GDM1 (cell line): ENCODE measurements around the gene YTHDF1.

Source experiments
- DNase-seq: peaks from one replicate; lab custom pipeline; 2025; lab: John Stamatoyannopoulos, UW

YTHDF1 gene

DNA sequence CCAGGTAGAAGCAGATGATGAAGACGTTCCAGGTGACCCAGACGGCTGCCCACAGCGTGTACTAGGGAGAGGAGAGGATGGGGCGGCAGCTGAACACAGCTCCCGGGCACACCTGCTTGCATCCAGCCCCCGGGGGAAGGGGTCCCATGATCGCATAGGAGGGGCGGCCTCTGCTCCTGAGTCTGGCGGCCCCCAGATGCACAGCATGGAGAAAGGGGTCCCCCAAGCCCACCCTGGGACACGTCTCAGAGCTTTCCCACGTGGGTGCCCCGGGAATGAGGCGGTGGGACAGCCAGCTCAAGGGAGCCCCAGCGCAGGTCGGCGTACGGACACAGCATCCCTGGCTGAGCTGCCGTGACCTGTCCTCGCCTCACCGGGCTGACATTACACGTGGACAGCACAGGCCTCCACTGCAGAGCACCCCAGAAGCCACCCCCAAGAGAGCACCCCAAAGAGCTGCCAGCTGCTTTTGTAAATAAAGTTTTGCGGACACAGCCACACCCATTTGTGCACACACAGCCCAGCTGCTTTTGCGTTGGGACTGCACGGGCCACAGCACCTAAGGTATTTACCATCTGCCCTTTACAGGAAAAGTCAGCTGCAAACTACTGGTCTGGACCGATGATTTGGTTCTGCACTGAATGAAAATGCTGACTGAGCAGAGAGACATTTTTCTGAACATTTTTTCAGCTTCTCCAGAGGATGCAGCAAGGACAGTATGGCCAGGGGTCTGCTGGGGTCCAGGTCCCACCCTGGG lies 33.1 kb upstream of the YTHDF1 start:
- no peak for DNase-seq

DNA sequence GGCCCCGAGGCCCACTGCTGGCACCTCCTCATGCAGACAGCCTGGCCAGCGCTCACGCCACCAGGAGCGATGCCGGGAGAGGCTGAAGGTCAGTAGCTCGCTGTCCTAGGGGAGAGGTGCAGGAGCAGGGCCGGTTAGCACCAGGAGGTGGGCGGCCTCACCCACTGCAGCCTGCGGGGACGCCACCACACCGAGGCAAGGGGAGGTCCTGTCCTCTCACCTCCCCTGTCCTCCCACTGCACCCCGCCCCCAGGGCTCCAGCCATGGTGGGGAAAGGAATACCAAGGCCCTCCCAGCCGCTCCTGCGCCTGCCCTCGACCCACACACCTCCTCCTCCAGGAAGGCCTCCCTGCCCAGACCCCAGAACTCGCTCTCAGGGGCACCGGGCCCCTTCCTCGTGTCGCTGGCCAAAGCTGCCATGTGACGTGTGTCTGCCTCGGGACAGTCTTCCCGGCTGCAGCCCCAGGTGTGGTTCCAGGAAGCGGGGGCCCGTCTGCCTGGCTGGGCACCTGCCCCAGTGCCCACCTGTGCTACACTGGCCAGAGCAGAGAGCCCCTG lies 31.8 kb upstream of the YTHDF1 start:
- DNase-seq: no peak

DNA sequence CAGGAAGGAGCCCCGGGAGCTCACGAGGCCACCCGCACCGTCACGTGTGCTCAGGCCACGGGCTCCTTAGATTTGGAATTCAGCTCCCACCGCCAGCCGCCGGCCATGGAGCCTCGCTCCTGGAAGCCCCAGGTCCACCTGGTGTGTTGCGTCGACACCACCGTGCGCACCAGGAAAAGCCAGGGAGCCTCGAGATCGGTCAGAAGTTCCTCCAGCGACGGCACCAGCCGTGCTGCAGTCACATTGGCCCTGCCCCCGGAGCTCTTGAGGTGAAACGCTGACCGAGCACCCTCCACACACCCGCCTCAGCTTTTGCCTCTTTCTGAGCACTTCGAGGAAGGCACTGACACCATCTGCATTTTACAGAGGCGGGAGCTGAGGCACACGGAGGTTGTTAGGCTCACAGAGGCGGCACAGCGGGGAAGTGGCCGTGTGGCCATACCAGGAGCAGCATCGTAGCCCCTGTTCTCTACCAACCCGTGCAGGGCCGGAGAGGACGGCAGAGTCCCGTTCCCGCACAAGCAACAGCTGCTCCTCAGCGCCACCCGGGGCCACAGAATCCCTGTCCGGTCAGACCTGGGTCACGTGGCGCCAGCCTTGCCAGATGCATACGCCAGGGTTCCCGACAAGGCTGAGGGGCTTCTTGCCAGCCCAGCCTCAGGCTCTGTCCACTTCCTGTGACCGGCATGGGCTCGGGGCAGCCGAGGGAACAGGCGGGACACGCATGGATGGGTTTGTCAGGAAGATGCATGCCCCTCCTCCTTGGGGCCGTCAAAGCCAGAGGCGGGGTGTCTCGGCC lies 30.8 kb upstream of the YTHDF1 start:
- no peak for DNase-seq

DNA sequence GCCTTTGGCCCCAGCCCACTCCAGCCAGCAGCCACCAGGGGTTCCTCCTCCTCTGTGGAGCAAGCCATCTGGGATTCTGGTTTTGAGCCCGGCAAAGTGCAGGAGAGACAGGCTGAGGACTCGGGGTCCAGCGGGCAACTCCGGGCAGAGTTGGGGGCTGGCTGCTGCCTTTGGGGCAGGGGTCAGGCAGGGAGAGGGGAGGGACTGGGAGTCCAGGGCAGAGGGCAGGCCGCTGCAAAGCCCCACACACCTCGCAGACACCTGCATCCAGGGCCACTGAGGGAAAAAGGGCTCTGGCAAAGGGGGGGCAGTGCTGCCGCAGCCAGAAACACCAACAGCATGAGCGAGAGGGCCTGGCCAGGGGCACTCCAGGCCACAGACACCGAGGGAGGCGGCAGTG lies 28.5 kb upstream of the YTHDF1 start:
- no peak for DNase-seq

DNA sequence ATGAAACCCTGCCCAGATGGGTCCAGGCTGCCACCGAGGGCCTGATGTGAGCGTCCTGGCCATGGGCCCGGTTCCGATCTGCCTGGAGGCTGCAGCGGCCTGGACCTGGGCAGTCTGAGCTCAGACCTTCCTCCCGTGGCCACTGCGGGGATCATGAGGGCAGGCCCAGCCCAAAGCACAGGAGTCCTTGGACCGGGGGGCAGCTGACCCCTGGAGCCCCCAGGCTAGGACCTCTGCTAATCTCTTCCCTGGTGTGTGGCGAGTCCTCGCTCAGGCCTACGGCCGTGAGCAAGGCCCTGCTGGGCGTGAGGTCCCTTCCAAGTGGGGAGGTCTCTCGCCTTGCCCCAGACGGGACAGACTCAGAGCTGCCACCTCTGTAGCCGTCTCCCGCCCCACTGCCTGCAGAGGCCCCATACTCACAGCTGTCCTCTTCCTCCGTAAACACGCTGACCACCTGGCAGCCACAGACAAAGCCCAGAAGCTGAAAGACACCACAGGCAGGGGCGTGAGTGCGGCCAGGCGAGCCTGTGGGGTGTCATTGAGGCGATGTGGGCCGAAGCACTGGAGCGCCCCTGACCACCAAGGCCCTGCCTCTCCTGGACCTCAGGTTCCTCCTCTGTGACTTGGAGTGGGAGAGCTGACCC lies 27.8 kb upstream of the YTHDF1 start:
- DNase-seq: no peak

DNA sequence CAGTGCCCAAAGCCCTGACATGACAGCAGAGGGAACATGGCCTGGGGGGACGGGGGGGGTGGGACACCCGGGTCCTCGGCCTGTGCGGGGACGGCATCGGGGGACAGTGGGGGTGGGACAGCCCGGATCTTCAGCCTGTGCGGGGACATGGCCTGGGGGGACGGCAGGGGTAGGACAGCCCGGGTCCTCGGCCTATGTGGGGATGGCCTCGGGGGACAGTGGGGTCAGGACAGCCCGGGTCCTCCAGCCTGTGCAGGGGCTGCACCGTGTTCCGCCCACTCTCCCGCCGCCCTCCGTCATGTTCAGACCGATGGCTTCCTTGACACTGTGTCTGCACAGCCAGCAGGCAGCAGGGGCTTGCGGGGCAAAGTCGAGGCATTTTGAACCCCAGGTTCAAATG lies 26.8 kb upstream of the YTHDF1 start:
- DNase-seq: no peak

DNA sequence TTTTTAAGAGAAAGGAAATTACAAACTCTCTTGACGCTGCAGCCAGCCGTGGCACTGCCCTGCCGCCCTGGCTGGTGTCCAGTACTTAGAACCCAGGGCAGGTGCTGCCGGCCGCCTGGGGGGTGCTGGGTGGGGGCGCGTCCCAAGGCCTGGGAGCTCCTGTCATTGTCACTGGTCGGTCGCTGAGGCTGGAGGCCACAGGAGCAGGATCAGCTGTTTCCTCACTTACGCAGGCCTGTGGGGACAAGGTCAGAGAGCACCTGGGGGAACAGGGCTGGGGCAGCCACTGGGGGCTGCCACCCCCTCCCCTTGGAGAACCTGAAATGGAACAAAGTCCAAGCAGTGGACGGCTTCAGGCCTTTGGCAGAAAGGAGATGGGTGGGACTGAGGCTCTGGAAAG lies 25.3 kb upstream of the YTHDF1 start:
- no peak for DNase-seq

DNA sequence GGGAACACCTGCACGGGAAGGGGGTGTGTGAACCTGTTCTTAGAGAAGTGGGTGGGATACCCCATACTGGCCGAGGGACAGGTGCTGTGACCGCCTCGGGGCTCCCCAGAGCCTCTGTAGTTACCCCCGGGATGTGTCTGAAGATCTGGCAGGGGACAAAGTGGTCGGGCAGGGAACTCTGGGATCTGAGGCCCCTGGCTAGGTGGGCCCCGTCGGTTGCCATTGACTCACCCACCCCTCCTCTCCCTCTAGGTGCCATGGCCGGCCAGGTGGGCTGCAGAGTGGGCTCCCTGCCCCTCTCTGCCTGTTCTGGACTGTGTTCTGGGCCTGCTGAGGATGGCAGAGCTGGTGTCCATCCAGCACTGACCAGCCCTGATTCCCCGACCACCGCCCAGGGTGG lies 24.1 kb upstream of the YTHDF1 start:
- no peak for DNase-seq

DNA sequence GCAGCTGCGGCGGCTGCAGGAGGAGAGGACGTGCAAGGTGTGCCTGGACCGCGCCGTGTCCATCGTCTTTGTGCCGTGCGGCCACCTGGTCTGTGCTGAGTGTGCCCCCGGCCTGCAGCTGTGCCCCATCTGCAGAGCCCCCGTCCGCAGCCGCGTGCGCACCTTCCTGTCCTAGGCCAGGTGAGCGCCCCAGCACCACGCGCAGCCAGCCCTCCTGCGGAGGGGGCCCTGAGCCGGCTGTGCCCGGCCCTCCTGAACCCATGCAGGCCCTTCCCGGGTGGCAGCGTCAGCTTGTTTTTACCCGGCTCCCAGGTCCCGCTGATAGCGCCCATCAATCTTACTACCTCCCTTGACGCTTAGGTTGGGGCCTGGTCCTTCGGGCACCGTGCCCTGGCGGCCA lies 23.5 kb upstream of the YTHDF1 start:
- DNase-seq: no peak

DNA sequence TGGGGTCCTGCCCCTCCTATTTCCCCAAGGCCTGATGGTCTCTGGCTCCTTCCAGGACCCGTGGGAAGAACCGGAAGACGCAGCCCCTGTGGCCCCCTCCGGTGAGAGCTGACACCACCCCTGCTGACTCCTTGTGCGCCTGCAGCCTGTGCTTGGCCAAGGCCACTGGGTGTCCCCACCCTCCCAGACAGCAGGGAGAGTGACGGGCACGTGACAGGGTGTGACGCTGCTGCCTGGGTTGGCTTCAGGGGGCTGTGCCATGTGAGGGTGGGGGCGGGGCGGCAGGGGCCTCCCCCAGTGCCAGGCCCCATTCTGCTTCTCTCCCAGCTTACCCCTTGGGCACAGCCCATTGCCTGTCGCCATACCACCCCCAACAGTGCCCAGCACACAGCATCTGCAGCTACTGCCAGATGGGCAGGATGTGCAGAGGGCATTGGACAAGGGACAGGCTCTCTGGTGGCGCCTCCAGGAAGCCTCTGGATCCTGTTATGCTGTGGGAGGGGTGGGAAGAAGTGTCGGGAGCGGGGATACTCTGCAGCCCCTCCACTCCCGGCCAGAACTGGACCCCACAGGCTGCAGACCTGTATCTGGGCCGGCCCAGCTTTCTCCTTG lies 22.7 kb upstream of the YTHDF1 start:
- no peak for DNase-seq

DNA sequence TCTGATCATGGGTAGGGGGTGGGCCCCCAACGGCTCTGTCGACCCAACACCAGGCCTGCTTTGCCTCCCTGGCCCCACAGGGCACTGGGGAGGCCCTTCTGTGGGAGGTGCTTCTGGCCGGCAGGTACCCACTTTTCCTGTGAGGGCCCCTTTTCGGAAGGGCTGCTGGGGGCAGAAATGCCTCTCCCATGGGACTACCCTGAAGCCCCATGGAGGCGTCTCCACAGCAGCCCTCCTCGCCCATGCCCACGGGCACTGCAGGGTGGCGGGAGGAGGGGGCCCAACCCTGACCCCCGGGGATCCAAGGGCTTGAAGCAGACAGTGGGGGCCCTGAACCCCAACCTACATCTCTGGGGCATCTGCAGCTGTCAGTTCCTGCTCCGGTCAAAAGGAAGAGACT lies 22.1 kb upstream of the YTHDF1 start:
- DNase-seq: no peak

DNA sequence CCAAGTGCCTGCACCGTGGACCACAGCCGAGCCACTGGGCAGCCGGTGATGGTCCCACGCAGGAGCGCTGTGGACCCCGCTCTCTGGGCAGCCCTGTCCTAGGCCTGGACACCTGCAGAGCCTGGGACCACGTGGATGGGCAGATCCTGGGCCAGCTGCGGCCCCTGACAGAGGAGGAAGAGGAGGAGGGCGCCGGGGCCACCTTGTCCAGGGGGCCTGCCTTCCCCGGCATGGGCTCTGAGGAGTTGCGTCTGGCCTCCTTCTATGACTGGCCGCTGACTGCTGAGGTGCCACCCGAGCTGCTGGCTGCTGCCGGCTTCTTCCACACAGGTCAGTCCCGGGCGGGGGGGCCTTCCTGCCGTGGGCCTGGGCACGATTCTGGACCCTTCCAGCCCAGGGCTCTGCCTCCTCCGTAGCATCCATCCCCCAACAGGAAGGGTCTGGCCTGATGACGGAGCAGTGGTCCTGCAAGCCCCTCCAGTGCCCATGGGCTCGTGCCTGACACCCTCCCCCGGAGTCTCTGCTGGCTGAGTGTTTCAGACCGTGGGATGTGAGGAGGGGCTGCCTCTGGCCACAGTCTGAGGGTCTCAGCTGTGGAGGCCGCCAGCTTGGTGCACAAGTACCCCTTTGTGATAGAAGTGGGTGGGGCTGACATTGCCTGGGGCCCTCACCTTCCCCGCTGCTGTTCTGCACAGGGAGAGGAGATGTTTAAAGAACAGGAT lies 20.3 kb upstream of the YTHDF1 start:
- no peak for DNase-seq

DNA sequence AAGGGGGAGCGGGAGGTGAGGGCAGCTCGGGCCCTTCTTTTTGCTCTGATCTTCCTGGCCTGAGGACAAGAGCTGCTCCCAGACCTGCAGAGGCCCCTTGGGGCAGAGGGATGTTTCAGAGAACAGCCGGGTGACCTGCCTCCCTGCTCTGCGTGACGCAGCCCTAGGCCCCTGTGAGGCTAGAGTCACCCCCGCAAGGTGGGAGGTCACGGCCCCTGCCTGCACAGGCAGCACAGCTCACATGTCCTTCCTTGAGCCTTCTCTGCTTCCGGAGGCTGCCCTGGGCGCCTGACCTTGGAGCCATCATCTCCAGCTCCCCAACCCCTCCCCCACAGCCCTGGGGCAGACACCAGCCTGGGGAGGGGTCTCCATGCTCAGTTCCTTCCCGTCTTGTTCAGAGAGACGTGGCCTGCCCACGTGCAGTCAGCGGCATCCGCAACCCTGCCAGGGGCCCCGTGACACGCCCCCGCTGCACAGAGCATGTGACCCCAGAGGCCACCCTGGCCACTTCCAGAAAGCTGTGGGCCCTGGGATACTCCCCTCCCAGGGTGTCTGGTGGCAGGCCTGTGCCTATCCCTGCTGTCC lies 19.6 kb upstream of the YTHDF1 start, which contains the start of gene BIRC7:
TSS of gene BIRC7 (plus strand) at position 507 of the 585 bp plus-strand sequence. CDS start 192 bp downstream, outside the sequence.
- DNase-seq: no peak

DNA sequence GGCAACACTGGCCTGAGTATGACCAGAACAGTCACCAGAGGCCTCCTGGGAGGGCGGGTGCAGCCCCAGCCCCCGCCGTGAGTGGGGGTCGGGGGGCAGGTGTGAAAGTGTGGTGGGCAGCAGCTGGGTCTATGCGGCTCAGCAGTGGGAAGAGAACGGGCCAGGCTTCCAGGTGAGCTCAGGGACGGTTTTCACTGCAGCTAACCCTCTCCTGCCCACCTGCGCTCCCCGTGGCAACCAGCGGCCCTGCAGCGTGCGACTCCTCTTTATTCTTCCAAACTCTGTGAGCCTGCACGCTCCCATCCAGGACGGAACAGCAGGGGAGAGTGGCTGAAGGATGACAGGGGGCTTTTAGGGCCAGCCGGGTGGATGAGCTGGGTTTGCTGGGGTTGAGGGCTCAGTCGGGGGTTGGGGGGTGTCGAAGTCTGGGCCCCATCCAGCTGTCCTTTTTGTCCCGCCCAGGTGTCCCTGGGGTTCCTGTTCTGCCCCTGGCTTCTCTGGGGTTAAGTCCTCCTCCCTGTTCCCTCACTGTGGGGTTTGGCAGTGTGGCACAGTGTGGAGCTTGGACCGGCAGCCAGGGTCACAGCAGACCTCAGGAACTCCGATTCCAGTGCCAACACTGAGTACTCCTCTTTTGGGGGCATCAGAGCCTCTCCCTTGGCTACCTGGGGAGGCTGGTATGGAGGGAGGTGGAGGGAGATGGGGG lies 18.9 kb upstream of the YTHDF1 start:
- no peak for DNase-seq

DNA sequence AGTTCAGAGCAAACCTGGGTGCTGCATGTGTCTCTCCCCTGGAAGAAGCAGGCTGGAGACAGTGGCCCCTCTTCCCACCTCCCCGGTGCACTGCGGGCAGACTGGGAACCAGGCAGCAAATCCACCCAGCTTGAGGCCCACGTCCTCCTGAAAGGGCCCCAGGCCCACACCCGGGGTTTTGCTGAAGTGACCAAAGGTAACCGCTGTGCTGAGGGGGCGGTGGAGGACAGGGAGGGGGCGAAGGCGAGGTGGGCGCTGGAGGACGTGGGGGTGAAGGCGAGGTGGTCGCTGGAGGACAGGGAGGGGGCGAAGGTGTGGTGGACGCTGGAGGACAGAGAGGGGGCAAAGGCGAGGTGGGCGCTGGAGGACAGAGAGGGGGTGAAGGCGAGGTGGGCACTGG lies 18.0 kb upstream of the YTHDF1 start:
- DNase-seq: no peak

DNA sequence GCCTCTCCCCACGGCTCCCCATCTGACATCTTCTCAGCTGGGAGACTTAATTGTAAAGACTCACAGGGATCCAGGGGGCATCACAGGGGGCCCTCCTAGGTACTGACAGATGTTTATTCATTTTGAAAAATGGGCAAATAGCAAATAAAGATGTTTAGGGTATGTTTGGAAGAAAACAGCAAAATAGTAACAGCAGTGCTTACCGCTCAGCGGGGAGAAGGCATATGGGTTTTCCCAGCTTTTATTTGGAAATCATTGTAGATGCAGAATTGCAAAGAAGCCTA lies 17.1 kb upstream of the YTHDF1 start:
- no peak for DNase-seq

DNA sequence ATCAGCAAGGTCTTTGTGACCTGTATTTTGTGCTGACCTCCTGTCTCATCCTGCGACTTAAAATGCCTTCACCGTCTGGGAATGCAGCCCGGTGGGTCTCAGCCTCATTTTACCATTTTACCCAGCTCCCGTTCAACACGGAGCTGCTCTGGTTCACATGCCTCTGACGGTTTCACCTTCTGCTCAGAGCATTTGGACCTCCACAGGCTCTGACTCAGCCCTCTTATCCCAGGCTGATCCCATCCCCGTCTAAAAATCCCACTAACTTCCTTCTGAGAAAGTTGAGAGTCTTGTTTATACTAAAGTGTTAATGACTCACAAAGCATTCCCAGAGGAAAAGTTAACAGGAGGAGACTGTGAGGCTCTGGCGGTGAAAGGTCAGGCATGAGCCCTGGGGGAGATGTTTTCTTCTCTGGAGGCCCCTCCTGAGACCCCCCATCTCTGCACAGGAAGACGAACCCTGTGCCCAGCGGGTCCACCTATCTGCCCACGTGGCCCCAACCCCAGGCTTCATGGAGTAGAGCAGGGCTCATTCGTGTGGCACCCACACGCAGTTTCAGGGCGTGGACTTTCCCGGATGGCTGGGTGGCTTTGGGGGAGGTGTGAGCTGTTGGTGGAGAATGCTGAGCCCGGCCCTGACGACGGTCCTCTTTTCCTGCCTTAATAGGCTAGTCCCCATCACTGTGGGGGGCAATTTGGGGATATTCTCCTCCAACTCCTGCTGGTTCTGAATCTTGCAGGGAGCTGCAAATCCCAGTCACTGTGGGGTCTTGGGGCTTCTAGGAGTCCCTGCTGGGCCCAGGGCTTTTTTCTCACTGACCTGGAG lies 16.5 kb upstream of the YTHDF1 start:
- DNase-seq: no peak

DNA sequence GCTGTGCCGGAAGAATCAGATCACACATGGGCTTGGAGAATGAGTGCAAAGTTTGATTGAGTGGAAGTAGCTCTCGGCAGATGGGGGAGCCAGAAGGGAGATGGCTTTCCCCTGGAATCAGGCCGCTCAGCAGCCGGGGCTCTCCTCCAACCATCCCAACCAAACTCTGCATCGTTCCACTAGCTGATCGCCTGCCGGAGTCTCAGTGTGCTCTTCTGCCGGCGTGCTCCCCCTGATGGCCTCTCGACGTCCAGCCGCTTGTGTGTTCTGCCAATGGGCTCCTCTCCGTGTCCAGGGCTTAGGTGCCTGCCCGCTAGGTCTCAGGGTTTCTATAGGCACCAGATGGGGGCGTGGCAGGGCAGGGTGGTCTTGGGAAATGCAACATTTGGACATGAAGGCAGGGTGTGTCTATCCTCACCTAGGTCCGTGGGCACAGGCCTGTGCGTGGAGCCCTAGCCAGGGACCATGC lies 14.9 kb upstream of the YTHDF1 start:
- no peak for DNase-seq

DNA sequence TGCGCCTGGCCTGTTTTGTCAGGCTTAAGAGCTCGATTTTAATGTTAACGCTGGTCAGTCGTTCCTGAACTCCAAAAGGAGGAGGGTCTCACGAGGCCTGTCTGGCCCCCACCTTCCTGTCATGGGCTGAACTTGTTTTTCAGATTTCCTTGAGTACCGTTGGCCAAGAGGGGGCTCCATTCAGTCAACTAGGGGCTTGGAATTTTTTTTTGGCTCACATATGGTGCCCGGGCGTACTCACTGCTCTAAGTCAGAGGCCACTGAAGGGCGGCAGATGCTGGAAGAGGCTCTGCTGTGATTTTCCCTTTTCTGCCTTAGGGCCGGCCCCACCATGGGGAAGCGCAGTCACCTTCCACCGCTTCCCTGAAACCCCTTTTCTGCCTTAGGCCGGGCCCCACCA lies 12.9 kb upstream of the YTHDF1 start:
- no peak for DNase-seq

DNA sequence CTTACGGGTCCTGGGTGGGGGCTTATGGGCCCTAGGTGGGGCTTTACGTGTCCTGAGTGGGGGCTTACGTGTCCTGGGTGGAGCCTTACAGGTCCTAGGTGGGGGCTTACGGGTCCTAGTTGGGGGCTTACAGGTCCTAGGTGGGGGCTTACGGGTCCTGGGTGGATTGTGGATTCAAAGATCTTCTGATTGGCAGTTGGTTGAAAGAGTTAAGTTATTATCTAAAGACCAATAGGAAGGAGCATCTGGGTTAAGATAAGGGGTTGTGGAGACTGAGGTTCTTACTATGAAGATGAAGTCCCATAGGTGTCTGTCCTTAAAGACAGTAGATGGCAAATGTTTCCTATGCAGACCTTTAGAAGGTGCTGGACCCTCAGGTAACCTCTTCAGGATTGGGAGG lies 11.3 kb upstream of the YTHDF1 start:
- no peak for DNase-seq
